Mammary epithelial cell (primary cell): ENCODE measurements around the gene YIF1B.

Experiments used
- EZH2 ChIP-seq: IDR thresholded peaks from 2 replicates; pipeline ENCODE4 v1.6.1; 2012; ENCODE audit warnings: low read length, inconsistent platforms, borderline replicate concordance
- TF ChIP-seq, protein P1 (sequence below), 2 donors: IDR thresholded peaks in 1 of 2; conservative IDR thresholded peaks in 1 of 2; 2 replicates each; pipeline ENCODE4 v1.5.1; 2011 to 2012; ENCODE audit warnings: inconsistent platforms in 2 of 2, low read length in 2 of 2, mild to moderate bottlenecking in 2 of 2, control low read depth in 1 of 2, low read depth in 1 of 2; ENCODE audit not compliant: insufficient read depth in 1 of 2; ENCODE audit errors: extremely low read depth in 1 of 2

DNA sequence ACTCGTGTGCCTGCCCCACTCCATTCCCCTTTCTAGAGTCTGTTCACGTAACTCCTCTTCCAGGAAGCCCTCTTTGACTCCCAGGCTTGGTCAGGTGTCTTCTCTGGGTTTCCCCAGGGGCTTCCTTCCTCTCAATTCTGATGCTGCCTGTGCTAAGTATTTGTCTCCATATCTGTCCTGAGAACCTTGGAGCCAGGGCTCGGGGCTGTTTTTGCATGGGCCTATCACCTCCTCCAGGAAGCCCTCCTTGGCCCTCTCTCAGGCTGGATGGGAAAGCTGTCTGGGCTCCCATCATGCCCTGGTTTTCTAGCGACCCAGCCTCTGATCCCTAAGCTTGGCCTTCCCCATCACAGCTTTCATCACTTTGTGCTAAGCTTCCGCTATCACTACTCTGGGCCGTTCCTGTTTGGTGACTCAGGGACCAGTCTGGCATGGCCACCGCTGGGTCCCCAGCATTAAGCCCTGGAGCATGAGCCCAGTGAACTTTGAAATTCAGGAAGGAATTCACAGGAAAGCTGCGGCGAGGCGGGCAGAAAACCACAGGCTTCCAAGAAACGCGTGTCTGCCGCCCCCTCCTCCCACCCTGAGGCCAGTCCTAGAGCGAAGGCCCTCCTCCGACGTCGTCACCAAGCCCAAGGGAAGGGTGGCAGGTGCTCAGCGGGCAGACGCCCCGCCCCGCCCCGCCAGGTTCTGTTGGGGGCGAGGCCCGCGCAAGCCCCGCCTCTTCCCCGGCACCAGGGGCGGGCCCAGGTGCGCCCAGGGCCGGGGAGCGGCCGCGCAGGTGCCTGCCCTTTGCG, 51.9 kb downstream of the YIF1B start:
- TF ChIP-seq, protein P1, sequence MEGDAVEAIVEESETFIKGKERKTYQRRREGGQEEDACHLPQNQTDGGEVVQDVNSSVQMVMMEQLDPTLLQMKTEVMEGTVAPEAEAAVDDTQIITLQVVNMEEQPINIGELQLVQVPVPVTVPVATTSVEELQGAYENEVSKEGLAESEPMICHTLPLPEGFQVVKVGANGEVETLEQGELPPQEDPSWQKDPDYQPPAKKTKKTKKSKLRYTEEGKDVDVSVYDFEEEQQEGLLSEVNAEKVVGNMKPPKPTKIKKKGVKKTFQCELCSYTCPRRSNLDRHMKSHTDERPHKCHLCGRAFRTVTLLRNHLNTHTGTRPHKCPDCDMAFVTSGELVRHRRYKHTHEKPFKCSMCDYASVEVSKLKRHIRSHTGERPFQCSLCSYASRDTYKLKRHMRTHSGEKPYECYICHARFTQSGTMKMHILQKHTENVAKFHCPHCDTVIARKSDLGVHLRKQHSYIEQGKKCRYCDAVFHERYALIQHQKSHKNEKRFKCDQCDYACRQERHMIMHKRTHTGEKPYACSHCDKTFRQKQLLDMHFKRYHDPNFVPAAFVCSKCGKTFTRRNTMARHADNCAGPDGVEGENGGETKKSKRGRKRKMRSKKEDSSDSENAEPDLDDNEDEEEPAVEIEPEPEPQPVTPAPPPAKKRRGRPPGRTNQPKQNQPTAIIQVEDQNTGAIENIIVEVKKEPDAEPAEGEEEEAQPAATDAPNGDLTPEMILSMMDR (conservative IDR thresholded peaks at IDR 0.05 in 1 of 2, IDR thresholded peaks at IDR 0.05 in 1 of 2; ENCODE audit: extremely low read depth in 1 of 2, insufficient read depth in 1 of 2, low read depth in 1 of 2, low read length in 2 of 2): no peak
- TF ChIP-seq EZH2: no peak
